Mesodermal cell (in vitro differentiated cells): ENCODE data around the gene ABCD3.
A peak's percentile ranks its signal among the peaks of the same experiment; 100 is the strongest.

Source experiments
- H3K27ac ChIP-seq: 2 replicates; pipeline ENCODE4 v1.7.0; 2013; ENCODE audit warnings: mild to moderate bottlenecking, low read depth, low read length, moderate library complexity; ENCODE audit not compliant: severe bottlenecking
- H3K36me3 ChIP-seq: 2 replicates; pipeline ENCODE4 v1.7.1; 2013; ENCODE audit warnings: mild to moderate bottlenecking, low read length, moderate library complexity; ENCODE audit not compliant: control insufficient read depth, insufficient read depth
- H3K4me1 ChIP-seq: one replicate; pipeline ENCODE4 v1.7.1; 2013; ENCODE audit warnings: mild to moderate bottlenecking, low read length; ENCODE audit not compliant: insufficient read depth, control insufficient read depth, poor library complexity, severe bottlenecking
- H3K4me3 ChIP-seq: 2 replicates; pipeline ENCODE4 v1.7.0; 2013; ENCODE audit warnings: low read length, control low read depth, mild to moderate bottlenecking; ENCODE audit not compliant: insufficient read depth, poor library complexity, severe bottlenecking; ENCODE audit errors: extremely low read depth
- H3K9me3 ChIP-seq: 2 replicates; pipeline ENCODE4 v1.7.1; 2013; ENCODE audit warnings: mild to moderate bottlenecking, low read length, moderate library complexity; ENCODE audit not compliant: control insufficient read depth
- WGBS, 2 experiments: methylation state at CpG; one replicate each; pipeline ENCODE4 v1.1.5; 2013; ENCODE audit warnings: missing lambda C conversion rate in 2 of 2; ENCODE audit not compliant: insufficient coverage in 2 of 2; 5-methylcytosine and 5-hydroxymethylcytosine counted together

Gene ABCD3

DNA sequence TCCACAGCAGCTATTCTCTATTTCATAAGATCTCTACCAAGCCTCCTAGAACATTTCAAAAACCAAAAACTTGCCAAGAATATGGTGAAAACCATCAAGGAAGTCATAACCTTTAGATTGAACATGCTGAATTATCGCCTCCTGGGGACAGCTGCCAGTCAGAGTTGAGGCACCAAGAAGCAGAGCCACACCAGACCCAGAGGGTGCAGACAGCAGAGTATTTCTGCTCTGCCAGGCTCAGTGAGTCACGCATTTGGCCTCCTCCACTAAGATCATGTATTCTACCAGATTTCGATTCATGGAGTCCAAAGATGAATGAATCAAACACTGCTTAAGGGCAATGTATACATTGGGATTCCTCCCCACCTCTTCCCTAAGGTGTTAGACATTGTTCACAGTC is 121.3 kb downstream of the ABCD3 start:
- Histone ChIP-seq H3K4me3 (peak overlapping the region; percentile 73), H3K4me1 (peaks cover 22% of the 10 kb centered on the region), H3K36me3 (peaks cover 25% of the 10 kb centered on the region), H3K27ac (no peak overlapping the region), H3K9me3 (no peaks in the 10 kb centered on the region)
- WGBS, 2 experiments = 88 to 95% methylated on average over 3 of the region's 3 CpGs

DNA sequence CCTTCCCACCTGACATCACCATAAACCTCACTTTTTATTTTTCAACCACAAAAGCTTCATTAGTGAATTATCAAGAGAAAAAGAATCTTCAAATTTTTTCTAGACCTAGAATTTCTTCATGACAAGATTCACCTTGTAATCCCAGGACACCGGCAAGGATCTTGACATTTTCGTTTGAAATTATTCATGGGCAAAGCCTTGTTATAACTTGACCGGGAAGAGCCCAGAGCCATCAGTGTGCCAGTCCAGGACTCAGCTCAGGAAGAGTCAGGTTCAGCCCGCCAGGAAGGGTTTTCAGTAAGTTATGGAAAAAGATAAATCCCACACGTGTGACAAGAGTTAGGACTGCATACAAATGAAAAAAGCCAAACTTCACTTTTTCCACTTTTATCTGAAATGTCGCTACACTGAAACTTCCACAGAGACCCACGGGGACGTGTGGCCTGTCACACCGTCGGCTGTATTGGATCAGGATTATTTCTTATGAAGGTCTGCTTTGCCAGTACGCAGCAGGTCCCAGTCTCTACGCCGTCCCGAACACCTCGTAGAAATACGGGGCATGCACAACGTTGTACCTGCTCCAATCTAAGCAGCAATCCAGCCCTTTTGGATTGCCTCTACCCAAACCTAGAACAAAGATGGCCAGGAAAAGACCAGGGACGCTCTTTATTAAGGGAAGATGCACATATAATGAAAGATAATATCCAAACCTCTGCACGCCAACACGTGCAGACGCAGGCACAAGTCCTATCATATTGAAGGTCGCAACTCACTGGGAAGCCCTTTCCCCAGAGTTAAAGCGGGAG is 122.5 kb downstream of the ABCD3 start:
- H3K27ac ChIP-seq = no peak overlapping the region
- peaks cover 13% of the 10 kb centered on the region for H3K36me3 ChIP-seq
- 17 to 20% methylated on average over 15 to 20 of the region's 23 CpGs for WGBS, 2 experiments

DNA sequence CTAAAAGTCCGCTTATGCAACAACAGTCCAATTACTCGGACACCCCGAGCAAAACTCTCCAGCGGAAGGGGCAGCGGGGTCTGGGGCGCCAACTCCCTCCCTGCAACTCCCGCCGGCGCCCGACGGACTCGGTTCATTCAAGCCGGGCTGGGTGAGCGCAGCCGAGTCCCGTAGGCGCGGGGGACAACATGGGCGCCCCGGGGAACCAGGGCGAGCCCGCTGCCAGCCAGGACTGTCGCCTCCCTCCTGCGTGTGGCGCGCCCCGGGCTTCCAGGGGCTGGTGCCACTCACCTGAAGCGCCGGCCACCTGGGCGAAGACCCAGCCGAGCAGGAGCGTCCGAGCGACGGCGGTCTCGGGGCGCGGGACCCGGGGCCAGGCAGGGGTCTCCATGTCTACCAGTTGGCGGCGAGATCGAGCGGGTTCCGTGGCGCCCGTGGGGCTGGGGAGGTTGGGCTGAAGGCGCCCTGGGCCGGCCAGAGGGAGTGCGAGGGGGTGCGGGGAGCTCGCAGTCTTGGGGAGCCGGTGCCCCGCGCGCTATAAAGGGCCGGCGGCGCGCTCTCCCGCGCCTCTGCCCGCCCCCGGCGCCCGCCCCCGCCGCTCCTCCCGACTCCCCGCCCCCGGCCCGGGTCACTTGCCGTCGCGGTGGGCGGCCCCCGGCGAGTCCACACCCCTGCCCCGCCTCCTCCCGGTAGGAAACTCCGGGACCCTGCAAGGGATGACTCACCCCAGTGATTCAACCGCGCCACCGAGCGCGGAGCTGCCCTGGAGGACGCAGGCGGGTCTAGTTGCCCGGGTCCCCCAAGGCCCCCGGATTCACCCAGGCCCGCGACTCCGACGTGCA is 123.3 kb downstream of the ABCD3 start, which contains the start of gene F3:
TSS of gene F3 (minus strand) at position 514 of the 842 bp plus-strand sequence. CDS start at position 391, 123 bp downstream.
- 0% methylated on average over 40 to 56 of the region's 94 CpGs for WGBS, 2 experiments

More for the DNA sequence above, 122.5 kb downstream of the ABCD3 start:
- H3K9me3 ChIP-seq = no peaks in the 10 kb centered on the region
- H3K4me1 ChIP-seq = peaks cover 23% of the 10 kb centered on the region
- H3K4me3 ChIP-seq = peak overlapping the region; percentile 73

GRCh38 chr1:94542088-94542870 is 124.1 kb downstream of the ABCD3 start:
- H3K27ac ChIP-seq = peak overlapping the region; percentile 67

More for the DNA sequence above, 123.3 kb downstream of the ABCD3 start, which contains the start of gene F3:
- H3K4me1 ChIP-seq = peaks cover 23% of the 10 kb centered on the region
- peaks cover 5% of the 10 kb centered on the region for H3K36me3 ChIP-seq
- peak within 1 kb of the TSS; percentile 67 for H3K27ac ChIP-seq
- H3K9me3 ChIP-seq = no peaks in the 10 kb centered on the region
- H3K4me3 ChIP-seq = peak within 1 kb of the TSS; percentile 73

DNA sequence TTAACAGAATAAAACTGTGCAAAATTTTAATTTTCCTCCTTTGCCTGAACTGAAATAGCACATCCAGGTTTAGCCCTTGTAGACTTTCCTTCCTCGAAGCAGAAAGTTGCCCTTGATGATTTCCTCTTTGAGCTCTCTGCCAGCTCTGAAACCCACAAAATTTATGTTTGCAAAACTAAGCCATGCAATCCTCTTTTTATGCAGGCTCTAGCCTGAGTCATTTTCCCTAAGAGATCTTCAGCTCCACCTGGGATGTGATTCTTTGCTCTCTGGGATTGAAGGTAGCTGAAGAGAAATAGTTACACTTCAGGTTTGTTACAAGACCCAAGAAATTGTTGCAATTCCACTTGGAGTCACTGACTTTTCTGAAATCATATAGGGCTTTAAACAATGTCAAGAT is 124.8 kb downstream of the ABCD3 start:
- 60 to 79% methylated on average over 1 of the region's 1 CpG for WGBS, 2 experiments
- peaks cover 4% of the 10 kb centered on the region for H3K36me3 ChIP-seq
- H3K9me3 ChIP-seq = peaks cover 5% of the 10 kb centered on the region
- H3K27ac ChIP-seq = no peak overlapping the region
- H3K4me1 ChIP-seq = peaks cover 19% of the 10 kb centered on the region
- no peak overlapping the region for H3K4me3 ChIP-seq

More at GRCh38 chr1:94542088-94542870, 124.1 kb downstream of the ABCD3 start:
- peaks cover 4% of the 10 kb centered on the region for H3K36me3 ChIP-seq
- peaks cover 20% of the 10 kb centered on the region for H3K4me1 ChIP-seq
- 2 to 3% methylated on average over 15 to 23 of the region's 26 CpGs for WGBS, 2 experiments
- H3K9me3 ChIP-seq = peaks cover 2% of the 10 kb centered on the region
- peak overlapping the region; percentile 73 for H3K4me3 ChIP-seq

- H3K27ac ChIP-seq = no peak overlapping the region
Measured at GRCh38 chr1:94543893-94544635, 125.9 kb downstream of the ABCD3 start.

GRCh38 chr1:94544706-94545490 is 126.7 kb downstream of the ABCD3 start:
- no CpG with 5 or more reads among the region's 4 CpGs for WGBS, 2 experiments
- Histone ChIP-seq H3K9me3 (peaks cover 5% of the 10 kb centered on the region), H3K27ac (peak overlapping the region; percentile 46), H3K4me1 (peaks cover 20% of the 10 kb centered on the region), H3K4me3 (no peak overlapping the region), H3K36me3 (no peaks in the 10 kb centered on the region)

More at GRCh38 chr1:94543893-94544635, 125.9 kb downstream of the ABCD3 start:
- Histone ChIP-seq H3K9me3 (peaks cover 5% of the 10 kb centered on the region), H3K4me3 (no peak overlapping the region), H3K36me3 (peaks cover 4% of the 10 kb centered on the region), H3K4me1 (peaks cover 19% of the 10 kb centered on the region)
- 50 to 86% methylated on average over 1 of the region's 4 CpGs for WGBS, 2 experiments

DNA sequence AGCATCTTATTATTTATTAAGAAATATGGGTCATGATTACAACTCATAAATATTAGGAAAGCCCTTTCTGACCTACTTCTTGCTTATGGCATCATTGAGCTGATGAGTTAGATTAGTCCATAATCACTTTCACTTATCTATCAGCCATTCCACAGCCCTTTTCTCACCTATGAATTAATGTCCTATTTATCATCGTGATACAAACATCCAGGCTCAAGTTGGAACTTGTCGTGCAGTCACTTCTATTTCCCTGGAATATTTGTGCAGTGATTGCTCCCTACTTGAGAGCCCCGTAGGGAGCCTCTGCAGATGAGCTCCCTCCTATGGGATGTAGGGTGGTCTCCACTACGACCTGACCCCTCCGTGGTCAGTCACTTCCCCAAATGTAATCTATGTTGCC is 131.5 kb downstream of the ABCD3 start:
- Histone ChIP-seq H3K4me3 (no peak overlapping the region), H3K9me3 (peaks cover 5% of the 10 kb centered on the region), H3K27ac (no peak overlapping the region), H3K4me1 (peaks cover 38% of the 10 kb centered on the region), H3K36me3 (no peaks in the 10 kb centered on the region)
- WGBS, 2 experiments = 90 to 93% methylated on average over 3 to 5 of the region's 5 CpGs

- Histone ChIP-seq H3K4me1 (peaks cover 45% of the 10 kb centered on the region), H3K9me3 (peaks cover 5% of the 10 kb centered on the region), H3K4me3 (no peak overlapping the region), H3K27ac (no peak overlapping the region), H3K36me3 (no peaks in the 10 kb centered on the region)
- 92 to 93% methylated on average over 3 of the region's 6 CpGs for WGBS, 2 experiments
Measured at GRCh38 chr1:94550396-94550795, 132.2 kb downstream of the ABCD3 start.
